Measurements from ENCODE around the gene KCNIP4. TPM values are rescaled to one million over a fixed set of nuclear protein-coding genes. Genes with fewer than 3 reads are reported as not detected.

Gene KCNIP4
- total and polyA plus RNA-seq, 2 experiments from 2014 or later: 0.14 to 0.63 TPM

DNA sequence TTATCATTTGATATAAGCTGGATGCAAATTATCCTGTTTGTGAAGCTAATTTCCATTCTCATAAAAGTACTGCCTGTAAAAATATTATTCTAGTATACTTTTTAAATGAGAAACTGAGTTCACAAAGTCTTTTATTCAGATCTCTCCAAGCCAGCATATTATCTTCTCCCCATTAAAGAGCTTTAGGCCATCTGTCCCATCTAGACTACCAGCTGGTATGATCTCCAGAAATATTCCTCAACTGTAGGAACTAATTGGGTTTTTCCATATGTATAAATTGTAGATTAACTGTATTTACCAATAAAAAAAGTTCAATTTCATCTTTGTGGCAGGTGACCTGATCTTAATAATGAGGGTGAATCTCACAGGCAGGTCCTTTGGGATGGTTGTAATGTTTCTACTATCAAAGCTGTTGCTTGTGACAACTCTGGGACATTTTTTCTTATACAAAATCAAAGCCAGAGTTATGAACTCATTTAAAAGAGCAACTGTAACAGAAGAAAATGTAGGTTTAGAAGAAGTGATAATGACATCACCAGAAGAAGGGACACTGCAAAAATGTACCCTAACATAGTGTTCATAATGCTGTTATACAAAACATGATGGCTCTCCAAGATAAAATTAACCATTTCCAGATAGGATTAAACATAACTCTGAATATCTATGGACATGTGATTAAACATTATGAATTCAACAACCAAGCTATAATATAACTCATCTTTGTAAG is 132.8 kb downstream of the KCNIP4 start:
- Mint-ChIP-seq H3K27me3 (ENCODE audit: insufficient read depth, low read depth, poor library complexity) (no peaks in the 10 kb centered on the region), H3K9me3 (peaks cover 26% of the 10 kb centered on the region)
- no peaks in the 10 kb centered on the region for H4K20me1 ChIP-seq (replicated peaks; ENCODE audit: insufficient read depth)

More for the DNA sequence above, 132.8 kb downstream of the KCNIP4 start:
- Histone ChIP-seq H3K9me2 (ENCODE audit: insufficient read depth) (no peaks in the 10 kb centered on the region), H3K36me3 (ENCODE audit: insufficient read depth) (no peaks in the 10 kb centered on the region; the same call in 1 of the 2 replicates), H3K4me1 (ENCODE audit: insufficient read depth) (no peaks in the 10 kb centered on the region), H3F3A (replicated peaks; ENCODE audit: low read depth) (no peaks in the 10 kb centered on the region), H3K27ac (ENCODE audit: low read depth) (no peak overlapping the region), H3K4me2 (no peak overlapping the region), H3K27me3 (ENCODE audit: insufficient read depth) (no peaks in the 10 kb centered on the region), H3K4me3 (no peak overlapping the region), H2AFZ (no peak overlapping the region), H3K79me2 (replicated peaks; ENCODE audit: insufficient read depth) (no peaks in the 10 kb centered on the region)
- DNase-seq (ENCODE audit: low spot score) (no peak), ATAC-seq (no peak)
- no peaks in the 10 kb centered on the region; the same call in 2 of the 3 replicates for H3K4me1 Mint-ChIP-seq
- H3K27ac Mint-ChIP-seq: no peak overlapping the region
- no peak for TF ChIP-seq ZNF462 (CRISPR knock-in tag; IDR thresholded peaks at IDR 0.05)
- no peak for TF ChIP-seq JUNB (IDR thresholded peaks at IDR 0.05; ENCODE audit: unreplicated experiment)
- no peak for TF ChIP-seq ZNF114 (CRISPR knock-in tag; IDR thresholded peaks at IDR 0.05)
- TF ChIP-seq CREB1 (CRISPR knock-in tag; IDR thresholded peaks at IDR 0.05; ENCODE audit: low read depth): no peak
- TF ChIP-seq POLR2AphosphoS5 (IDR thresholded peaks at IDR 0.05; ENCODE audit: low read depth): no peak
- TF ChIP-seq EZH2phosphoT487 (IDR thresholded peaks at IDR 0.05; ENCODE audit: unreplicated experiment): no peak
- no peak for TF ChIP-seq NANOG (IDR thresholded peaks at IDR 0.05; ENCODE audit: borderline replicate concordance)
- no peak for TF ChIP-seq EZH2 (IDR thresholded peaks at IDR 0.05; ENCODE audit: low read depth, unreplicated experiment)
- no peak for TF ChIP-seq CTCF (conservative IDR thresholded peaks at IDR 0.05; ENCODE audit: low read depth in 2 of 2)
- TF ChIP-seq, protein P1, sequence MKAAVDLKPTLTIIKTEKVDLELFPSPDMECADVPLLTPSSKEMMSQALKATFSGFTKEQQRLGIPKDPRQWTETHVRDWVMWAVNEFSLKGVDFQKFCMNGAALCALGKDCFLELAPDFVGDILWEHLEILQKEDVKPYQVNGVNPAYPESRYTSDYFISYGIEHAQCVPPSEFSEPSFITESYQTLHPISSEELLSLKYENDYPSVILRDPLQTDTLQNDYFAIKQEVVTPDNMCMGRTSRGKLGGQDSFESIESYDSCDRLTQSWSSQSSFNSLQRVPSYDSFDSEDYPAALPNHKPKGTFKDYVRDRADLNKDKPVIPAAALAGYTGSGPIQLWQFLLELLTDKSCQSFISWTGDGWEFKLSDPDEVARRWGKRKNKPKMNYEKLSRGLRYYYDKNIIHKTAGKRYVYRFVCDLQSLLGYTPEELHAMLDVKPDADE (IDR thresholded peaks at IDR 0.05): no peak
- no peak for TF ChIP-seq ZNF331 (CRISPR knock-in tag; IDR thresholded peaks at IDR 0.05; ENCODE audit: low read depth)
- no peak for TF ChIP-seq STAT1 (IDR thresholded peaks at IDR 0.05; ENCODE audit: unreplicated experiment)
- TF ChIP-seq REST (IDR thresholded peaks at IDR 0.05; ENCODE audit: unreplicated experiment): no peak
- H3K4me3 Mint-ChIP-seq: no peak overlapping the region
- peaks cover 18% of the 10 kb centered on the region for H3K36me3 Mint-ChIP-seq (ENCODE audit: low read depth)
